Aorta (tissue), 5 donors: ENCODE results near the gene DDO. TPM values are rescaled to one million over a fixed set of nuclear protein-coding genes. Genes with fewer than 3 reads are reported as not detected.
"Not testable (repeated sequence)": the region's sequence is repeated elsewhere in the genome, so short reads cannot be mapped to it uniquely, and the experiment has no call there.

Experiments used
- ATAC-seq: fragments of 200-7000 bp; cut with Tn5 transposase; one replicate; pipeline ENCODE4 v1.9.1; 2022; ENCODE audit warnings: moderate library complexity; ENCODE audit not compliant: low FRiP score
- DNase-seq, 2 donors: peaks; one replicate each; pipeline ENCODE4 v3.0.0-alpha.2; 2020
- H3K27ac ChIP-seq, 2 donors: one replicate each; pipeline ENCODE4 v1.5.1; 2013; ENCODE audit warnings: low read length in 2 of 2, mild to moderate bottlenecking in 2 of 2, moderate library complexity in 2 of 2, control low read depth in 1 of 2, inconsistent platforms in 1 of 2, low read depth in 1 of 2
- H3K27me3 ChIP-seq, 2 donors: one replicate each; pipeline ENCODE4 v1.6.1; 2013; ENCODE audit warnings: control low read depth in 1 of 2, low read length in 1 of 2, mild to moderate bottlenecking in 1 of 2, moderate library complexity in 1 of 2; ENCODE audit not compliant: insufficient read depth in 2 of 2, control insufficient read depth in 1 of 2
- H3K36me3 ChIP-seq, 2 donors: one replicate each; pipeline ENCODE4 v1.6.1; 2013; ENCODE audit warnings: control low read depth in 1 of 2, low read length in 1 of 2, mild to moderate bottlenecking in 1 of 2; ENCODE audit not compliant: insufficient read depth in 2 of 2, control insufficient read depth in 1 of 2
- H3K4me1 ChIP-seq, 2 donors: one replicate each; pipeline ENCODE4 v1.6.1; 2013; ENCODE audit warnings: low read length in 2 of 2, control low read depth in 1 of 2, mild to moderate bottlenecking in 1 of 2, moderate library complexity in 1 of 2; ENCODE audit not compliant: insufficient read depth in 2 of 2, control insufficient read depth in 1 of 2
- H3K4me3 ChIP-seq, 2 donors: one replicate each; pipeline ENCODE4 v1.5.1; 2013; ENCODE audit warnings: low read length in 2 of 2, control low read depth in 1 of 2, mild to moderate bottlenecking in 1 of 2
- H3K9me3 ChIP-seq: one replicate; pipeline ENCODE4 v1.6.1; 2013; ENCODE audit warnings: mild to moderate bottlenecking, low read length; ENCODE audit not compliant: control insufficient read depth
- WGBS, 2 donors: extraction: QIAGEN DNeasy Blood & Tissue Kit; methylation state at CpG; one replicate each; pipeline ENCODE4 v1.1.7; 2013; 5-methylcytosine and 5-hydroxymethylcytosine counted together
- intact Hi-C, 2 donors: fragments of 100-400 bp; cut with DNase I; formaldehyde crosslinking; loops; one replicate each; pipeline versions ENCODE4 v1.14.2 to v1.15.0; 2022
- long read RNA-seq, 2 donors: library from polyadenylated mRNA; unstranded; transcript quantifications; one replicate each; pipeline ENCODE4 v2.0.0, GENCODE V29; 2020 to 2021
- polyA plus RNA-seq, 2 donors: library from polyadenylated mRNA; stranded (reverse); fragments of 200-250 nt; gene quantifications; one replicate each; pipeline ENCODE4 v1.2.3, GENCODE V29; 2013
- total RNA-seq, 2 donors: library from RNA; stranded (reverse); fragmentation: NEBNext Ultra II Directional; extraction: Animal tissue kit (Norgen Biotek cat#: 25700); gene quantifications; one replicate each; pipeline ENCODE4 v1.2.1, GENCODE V29; 2021
- donor health status: healthy with polysubstance abuse.
- donor health status: Bipolar disorder and iron deficiency.
- donor health status: DM: no; HTN: no; CAD: no.
- donor health status: DM: no; HTN: no; CAD: no.
- donor health status: DM: yes; HTN: yes; CAD: no.

The DDO gene, protein sequence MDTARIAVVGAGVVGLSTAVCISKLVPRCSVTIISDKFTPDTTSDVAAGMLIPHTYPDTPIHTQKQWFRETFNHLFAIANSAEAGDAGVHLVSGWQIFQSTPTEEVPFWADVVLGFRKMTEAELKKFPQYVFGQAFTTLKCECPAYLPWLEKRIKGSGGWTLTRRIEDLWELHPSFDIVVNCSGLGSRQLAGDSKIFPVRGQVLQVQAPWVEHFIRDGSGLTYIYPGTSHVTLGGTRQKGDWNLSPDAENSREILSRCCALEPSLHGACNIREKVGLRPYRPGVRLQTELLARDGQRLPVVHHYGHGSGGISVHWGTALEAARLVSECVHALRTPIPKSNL
- total RNA-seq = 1 to 10 TPM; 1.3 to 2.5 TPM
- 1 to 10 TPM; 2.9 to 6.6 TPM for polyA plus RNA-seq
- long read RNA-seq, donor 1, transcript DDO-202 (5 exons, 2,130 nt) = major isoform, 12 of 19 reads
- long read RNA-seq, donor 1, transcript DDO-201 (4 exons, 1,953 nt) = minor isoform, 5 of 19 reads
- long read RNA-seq, donor 1, partial matches to known transcripts = 0 of 19 reads
- long read RNA-seq, donor 1, other reads (novel, unspliced or antisense) = 2 of 19 reads
- long read RNA-seq, donor 2, partial matches to known transcripts = 0 of 3 reads
- long read RNA-seq, donor 2, other reads (novel, unspliced or antisense) = 1 of 3 reads

DNA sequence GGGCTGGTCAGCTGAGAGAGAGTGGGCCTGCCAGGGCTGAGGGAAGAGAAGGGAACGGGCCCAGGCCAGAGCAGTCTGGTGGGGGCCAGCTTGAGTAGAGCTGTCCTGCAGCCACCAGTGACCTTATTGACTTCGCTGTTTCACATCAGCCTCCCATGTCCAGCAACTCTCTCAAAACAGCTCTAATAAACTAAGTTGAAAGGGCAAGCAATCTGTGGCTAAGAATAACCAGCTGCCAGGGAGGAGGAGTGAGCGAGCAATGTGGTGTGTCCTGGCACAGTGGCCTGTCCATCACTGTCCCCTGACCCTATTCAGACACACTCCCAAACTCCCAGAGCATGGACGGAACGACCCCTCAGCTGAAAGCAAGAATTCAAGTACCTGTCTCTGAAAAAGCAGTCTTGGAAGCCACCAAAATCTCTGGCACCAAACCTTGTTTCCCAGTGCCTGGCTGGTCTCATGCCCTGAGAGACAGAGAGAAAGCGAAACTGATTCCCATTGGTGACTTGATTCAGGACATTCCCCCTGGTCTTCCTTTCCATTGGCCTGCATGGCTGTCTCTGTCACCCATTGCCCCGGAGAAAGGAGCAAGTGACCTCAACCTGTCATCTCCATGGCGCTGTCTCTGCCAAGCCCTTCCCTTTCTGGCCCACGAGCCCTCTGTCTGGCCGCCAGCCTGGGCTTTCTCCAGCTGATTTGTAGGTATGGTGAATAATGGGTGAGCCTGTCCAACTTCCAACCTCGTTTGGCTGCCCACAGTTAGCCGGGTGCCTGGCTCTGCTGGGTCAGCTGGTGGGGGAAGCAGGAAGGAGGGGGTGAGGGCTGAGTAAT lies at the start of gene DDO:
TSS of gene DDO (minus strand) at position 490 of the 831 bp plus-strand sequence. CDS start 2,113 bp downstream, outside the sequence.
- intact Hi-C loops = no loop called here
- no peaks in the 10 kb centered on the region for H3K4me1 ChIP-seq
- H3K4me3 ChIP-seq = peak within 1 kb of the TSS; percentile 1 to 17
- WGBS, 2 donors = 3 to 6% methylated on average over 12 of the region's 12 CpGs
- H3K9me3 ChIP-seq = no peaks in the 10 kb centered on the region
- peak; percentile 90 to 93 for DNase-seq
- peak within 1 kb of the TSS; percentile 58 to 75 for H3K27ac ChIP-seq
- peak; percentile 90 for ATAC-seq
- H3K36me3 ChIP-seq = no peaks in the 10 kb centered on the region
- H3K27me3 ChIP-seq = no peaks in the 10 kb centered on the region

GRCh38 chr6:110462884-110463481 lies 47.6 kb upstream of the DDO start:
- intact Hi-C loops = no loop called here
- DNase-seq (no peak), ATAC-seq (no peak)
- no peak overlapping the region for H3K4me3 ChIP-seq
- H3K27ac ChIP-seq = no peak overlapping the region
- H3K36me3 ChIP-seq = no peaks in the 10 kb centered on the region
- peaks cover 8% of the 10 kb centered on the region for H3K9me3 ChIP-seq
- WGBS, 2 donors = 40 to 47% methylated on average over 2 of the region's 2 CpGs
- no peaks in the 10 kb centered on the region for H3K4me1 ChIP-seq
- no peaks in the 10 kb centered on the region for H3K27me3 ChIP-seq

DNA sequence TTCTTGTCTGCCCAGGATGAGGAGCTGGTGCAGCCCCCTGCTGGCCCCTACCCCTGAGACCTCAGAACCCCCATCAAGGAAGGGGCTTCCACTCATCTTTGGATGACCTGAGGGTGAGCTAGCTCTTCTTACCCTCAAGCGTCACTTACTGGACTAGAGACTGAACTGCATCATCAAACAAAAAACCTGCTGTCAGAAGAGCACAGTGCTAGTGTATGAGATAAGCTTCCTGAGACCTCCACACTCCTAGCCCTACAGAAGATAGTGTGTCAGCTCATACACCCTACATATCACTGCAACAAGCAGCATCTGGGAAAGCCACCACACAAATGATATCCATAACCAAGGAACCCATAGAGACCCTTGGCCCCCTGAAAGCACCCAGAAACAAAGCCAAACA lies 46.0 kb upstream of the DDO start:
- ATAC-seq = no peak
- DNase-seq = no peak
- Histone ChIP-seq H3K27me3 (no peaks in the 10 kb centered on the region), H3K4me3 (no peak overlapping the region), H3K4me1 (no peaks in the 10 kb centered on the region), H3K27ac (no peak overlapping the region), H3K9me3 (peaks cover 9% of the 10 kb centered on the region), H3K36me3 (no peaks in the 10 kb centered on the region)
- WGBS, 2 donors = 91 to 100% methylated on average over 1 of the region's 1 CpG
- intact Hi-C loops = no loop called here

DNA sequence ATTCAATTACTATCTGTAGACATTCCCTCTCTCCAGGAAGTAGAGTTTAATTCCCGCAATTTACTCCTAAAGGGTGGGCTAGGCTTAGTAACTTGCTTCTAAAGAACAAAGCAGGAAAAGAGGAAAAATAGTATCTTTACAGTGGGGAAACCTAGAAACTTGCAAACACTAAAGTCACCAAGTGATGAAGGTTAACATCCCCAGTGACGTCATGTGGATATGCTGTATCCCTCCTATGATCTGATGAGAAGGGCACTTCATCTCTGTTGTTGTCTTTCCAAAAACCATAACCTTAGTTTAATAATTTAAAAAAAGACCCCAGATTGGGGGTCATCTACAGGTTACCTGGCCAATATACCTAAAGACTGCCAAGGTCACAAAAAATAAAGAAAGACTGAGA lies 43.8 kb upstream of the DDO start:
- no peak for DNase-seq
- Histone ChIP-seq H3K27me3 (no peaks in the 10 kb centered on the region), H3K36me3 (no peaks in the 10 kb centered on the region), H3K9me3 (peaks cover 11% of the 10 kb centered on the region), H3K4me1 (no peaks in the 10 kb centered on the region), H3K27ac (no peak overlapping the region), H3K4me3 (no peak overlapping the region)
- intact Hi-C loops = no loop called here
- ATAC-seq = no peak
- 86 to 88% methylated on average over 2 of the region's 2 CpGs for WGBS, 2 donors

DNA sequence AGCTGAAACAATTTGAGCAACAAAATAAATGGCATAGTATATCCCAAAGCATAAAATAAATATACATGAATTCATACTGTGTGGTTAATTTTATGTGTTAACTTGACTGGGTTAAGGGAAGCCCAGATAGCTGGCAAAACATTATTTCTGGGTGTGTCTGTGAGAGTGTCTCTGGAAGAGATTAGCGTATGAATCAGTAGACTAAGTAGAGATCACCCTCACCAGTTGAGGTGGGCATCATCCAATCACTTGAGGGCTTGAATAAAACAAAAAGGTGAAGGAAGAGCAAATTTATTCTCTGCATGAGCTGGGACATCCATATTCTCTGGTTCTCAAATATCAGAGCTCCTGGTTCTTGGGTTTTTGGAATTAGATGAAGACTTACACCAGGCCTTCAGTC lies 43.1 kb upstream of the DDO start:
- Histone ChIP-seq H3K27me3 (no peaks in the 10 kb centered on the region), H3K36me3 (no peaks in the 10 kb centered on the region), H3K4me1 (no peaks in the 10 kb centered on the region), H3K4me3 (no peak overlapping the region), H3K27ac (no peak overlapping the region), H3K9me3 (peaks cover 11% of the 10 kb centered on the region)
- no peak for DNase-seq
- intact Hi-C loops = no loop called here
- no peak for ATAC-seq
- 92 to 100% methylated on average over 1 of the region's 1 CpG for WGBS, 2 donors

GRCh38 chr6:110457567-110458175 lies 42.3 kb upstream of the DDO start:
- H3K27ac ChIP-seq, ATAC-seq, H3K4me3 ChIP-seq, H3K36me3 ChIP-seq, intact Hi-C loops, H3K4me1 ChIP-seq, DNase-seq, H3K27me3 ChIP-seq: not testable (repeated sequence)
- H3K9me3 ChIP-seq = peaks cover 11% of the 10 kb centered on the region
- WGBS, 2 donors = 82 to 85% methylated on average over 8 of the region's 8 CpGs

GRCh38 chr6:110456694-110457093 lies 41.3 kb upstream of the DDO start:
- 84 to 87% methylated on average over 3 of the region's 3 CpGs for WGBS, 2 donors
- intact Hi-C loops = no loop called here

GRCh38 chr6:110449541-110449895 lies 34.1 kb upstream of the DDO start:
- Histone ChIP-seq H3K27me3 (no peaks in the 10 kb centered on the region), H3K27ac (no peak overlapping the region), H3K9me3 (no peaks in the 10 kb centered on the region), H3K36me3 (no peaks in the 10 kb centered on the region), H3K4me3 (no peak overlapping the region), H3K4me1 (no peaks in the 10 kb centered on the region)
- 48 to 52% methylated on average over 4 of the region's 4 CpGs for WGBS, 2 donors
- ATAC-seq = no peak
- intact Hi-C loops = no loop called here
- DNase-seq = no peak

More at GRCh38 chr6:110456694-110457093, 41.3 kb upstream of the DDO start:
- H3K27ac ChIP-seq = no peak overlapping the region
- no peaks in the 10 kb centered on the region for H3K27me3 ChIP-seq
- no peaks in the 10 kb centered on the region for H3K4me1 ChIP-seq
- ATAC-seq = no peak
- no peak for DNase-seq
- H3K4me3 ChIP-seq = no peak overlapping the region
- H3K9me3 ChIP-seq = peaks cover 11% of the 10 kb centered on the region
- no peaks in the 10 kb centered on the region for H3K36me3 ChIP-seq
